K562 (cell line): ENCODE data around the gene ZCCHC17. TPM values are rescaled to one million over a fixed set of nuclear protein-coding genes. Genes with fewer than 3 reads are reported as not detected.
A peak's percentile ranks its signal among the peaks of the same experiment; 100 is the strongest.

Experiments used
- AFF1 ChIP-seq, 2 experiments: fragments of 450-650 bp; IDR thresholded peaks; 2 replicates each; pipeline ENCODE4 v1.6.1; 2018; ENCODE audit warnings: mild to moderate bottlenecking in 2 of 2, low read depth in 1 of 2; ENCODE audit not compliant: partially characterized antibody in 2 of 2
- KDM4B ChIP-seq, 2 experiments: fragments of 450-650 bp in 1 of 2; sonication (generic) in 1 of 2; IDR thresholded peaks; 2 replicates each; pipeline ENCODE4 v1.6.1; 2016 to 2017; ENCODE audit warnings: borderline replicate concordance in 2 of 2, antibody characterized with exemption in 1 of 2, low read depth in 1 of 2, mild to moderate bottlenecking in 1 of 2
- KLF1 ChIP-seq: fragments of 450-650 bp; IDR thresholded peaks from 2 replicates; pipeline ENCODE4 v1.6.1; 2016; ENCODE audit warnings: missing genetic modification characterization, missing compliant biosample characterization
- PHF8 ChIP-seq: fragments of 200-600 bp; sonication (generic); IDR thresholded peaks from 2 replicates; pipeline ENCODE4 v1.6.1; 2012; ENCODE audit warnings: mixed run types, mild to moderate bottlenecking, inconsistent platforms, low read length, moderate library complexity, borderline replicate concordance
- ZBTB11 ChIP-seq, 3 experiments: fragments of 200-800 bp in 1 of 3; fragments of 250-450 bp in 1 of 3; fragments of 450-650 bp in 1 of 3; sonication (Bioruptor Pico) in 1 of 3; sonication (Bioruptor generic) in 1 of 3; formaldehyde crosslinking in 1 of 3; IDR thresholded peaks; 2 replicates each; pipeline versions ENCODE4 v1.6.1 to v1.8.0; 2016 to 2022; ENCODE audit warnings: mild to moderate bottlenecking in 2 of 3, missing genetic modification characterization in 2 of 3, missing compliant biosample characterization in 1 of 3, moderate library complexity in 1 of 3
- ZBTB49 ChIP-seq: sonication (generic); formaldehyde crosslinking; IDR thresholded peaks from 2 replicates; pipeline ENCODE4 v1.8.0; 2022; ENCODE audit warnings: missing genetic modification reagents, mild to moderate bottlenecking, borderline replicate concordance
- polyA plus RNA-seq, 8 experiments: library from polyadenylated mRNA; depleted of rRNA in 4 of 8; stranded (reverse) in 5 of 8; unstranded in 3 of 8; fragments of >200 nt; fragmentation: Nextera tagmentation in 2 of 8; fragmentation: Illumina TruSeq in 1 of 8; extraction: Ambion mirVana in 2 of 8; extraction: Trizol in 1 of 8; gene quantifications; 2 replicates each; pipeline versions ENCODE4 v1.2.1 to v1.2.3, GENCODE V29; 2011 to 2014; ENCODE audit warnings: inconsistent platforms in 1 of 8, missing spikeins in 1 of 8
- total RNA-seq, 7 experiments: library from RNA; depleted of rRNA in 6 of 7; stranded (reverse); fragments of >200 nt in 6 of 7; fragmentation: Illumina TruSeq in 2 of 7; extraction: Trizol in 2 of 7; gene quantifications; 2 replicates each; pipeline versions ENCODE4 v1.2.1 to v1.2.3, GENCODE V29; 2011 to 2021; ENCODE audit warnings: low replicate concordance in 1 of 7

ZCCHC17 gene
- total and polyA plus RNA-seq, 9 of the 15 experiments (the other 6 are each of a cell fraction or from before 2014, with no cell fraction given) = 46.9 to 150 (median 74.7) TPM

GRCh38 chr1:31413405-31414001, 116.7 kb downstream of the ZCCHC17 start (continued):
- no peak for TF ChIP-seq AFF1 (IDR thresholded peaks at IDR 0.05; ENCODE audit: low read depth in 1 of 2, partially characterized antibody in 2 of 2)
- TF ChIP-seq ZBTB11 (CRISPR knock-in tag; IDR thresholded peaks at IDR 0.05) = peak in 1 of 3 experiments; percentile 76; a peak in 2 of 6 replicates
- no peak for TF ChIP-seq KLF1 (tag)
- TF ChIP-seq ZBTB49 (CRISPR knock-in tag) = no peak
- TF ChIP-seq KDM4B (IDR thresholded peaks at IDR 0.05; ENCODE audit: borderline replicate concordance in 2 of 2, low read depth in 1 of 2) = no peak
- no peak for TF ChIP-seq PHF8
